ENCODE data around the gene SH3BP5. TPM values are rescaled to one million over a fixed set of nuclear protein-coding genes. Genes with fewer than 3 reads are reported as not detected.

The SH3BP5 gene
- total RNA-seq, 2 experiments from 2014 or later = 15.1 to 31.3 TPM

DNA sequence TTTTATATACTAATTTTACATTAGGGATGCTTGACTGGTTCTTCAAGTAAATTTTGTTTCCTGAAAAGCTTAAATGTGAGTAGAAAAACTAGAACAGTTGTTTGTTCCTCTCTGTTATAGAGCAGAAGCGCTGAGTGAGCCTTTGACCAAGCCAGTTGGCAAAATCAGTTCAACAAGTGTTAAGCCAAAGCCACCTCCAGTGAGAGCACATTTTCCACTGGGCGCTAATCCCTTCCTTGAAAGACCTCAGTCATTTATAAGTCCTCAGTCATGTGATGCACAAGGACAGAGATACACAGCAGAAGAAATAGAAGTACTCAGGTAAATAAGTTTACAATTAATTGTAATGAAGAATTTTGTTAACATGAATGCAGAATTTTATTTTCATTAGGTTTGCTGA, 111.7 kb downstream of the SH3BP5 start:
- H2AFZ ChIP-seq (ENCODE audit: low read length) = no peak overlapping the region
- BruUV-seq (replicated peaks) = no TSS peak
- H3K79me2 ChIP-seq (ENCODE audit: insufficient read depth, low read depth, low read length) = peaks cover 10% of the 10 kb centered on the region; the same call in 1 of the 2 replicates
- no peak overlapping the region for H3K4me3 ChIP-seq (ENCODE audit: low read depth, low read length, poor library complexity, severe bottlenecking)
- ChIA-PET POLR2A (interaction anchor here (1.2 to 4.8 kb wide), 2 partner anchors 13 to 19 kb away, joined by 3 to 41 read pairs; partner anchors contain the start of gene CAPN7), CTCF (ENCODE audit: unreplicated experiment) (interaction anchor here (0.6 kb wide), 1 partner anchor 399 kb away, joined by 3 read pairs; no protein-coding TSS in a partner anchor)
- peaks cover 32% of the 10 kb centered on the region for H3K4me1 ChIP-seq (ENCODE audit: insufficient read depth, low read length, poor library complexity, severe bottlenecking)
- H3K9me2 ChIP-seq (ENCODE audit: insufficient read depth, low read length) = no peaks in the 10 kb centered on the region
- H3K27ac ChIP-seq (ENCODE audit: low read depth, low read length, poor library complexity, severe bottlenecking) = no peak overlapping the region
- no peak for DNase-seq (ENCODE audit: low spot score)
- H3K9me3 ChIP-seq (ENCODE audit: low read length) = no peaks in the 10 kb centered on the region; the same call in 1 of the 2 replicates
- TF ChIP-seq, protein P1, sequence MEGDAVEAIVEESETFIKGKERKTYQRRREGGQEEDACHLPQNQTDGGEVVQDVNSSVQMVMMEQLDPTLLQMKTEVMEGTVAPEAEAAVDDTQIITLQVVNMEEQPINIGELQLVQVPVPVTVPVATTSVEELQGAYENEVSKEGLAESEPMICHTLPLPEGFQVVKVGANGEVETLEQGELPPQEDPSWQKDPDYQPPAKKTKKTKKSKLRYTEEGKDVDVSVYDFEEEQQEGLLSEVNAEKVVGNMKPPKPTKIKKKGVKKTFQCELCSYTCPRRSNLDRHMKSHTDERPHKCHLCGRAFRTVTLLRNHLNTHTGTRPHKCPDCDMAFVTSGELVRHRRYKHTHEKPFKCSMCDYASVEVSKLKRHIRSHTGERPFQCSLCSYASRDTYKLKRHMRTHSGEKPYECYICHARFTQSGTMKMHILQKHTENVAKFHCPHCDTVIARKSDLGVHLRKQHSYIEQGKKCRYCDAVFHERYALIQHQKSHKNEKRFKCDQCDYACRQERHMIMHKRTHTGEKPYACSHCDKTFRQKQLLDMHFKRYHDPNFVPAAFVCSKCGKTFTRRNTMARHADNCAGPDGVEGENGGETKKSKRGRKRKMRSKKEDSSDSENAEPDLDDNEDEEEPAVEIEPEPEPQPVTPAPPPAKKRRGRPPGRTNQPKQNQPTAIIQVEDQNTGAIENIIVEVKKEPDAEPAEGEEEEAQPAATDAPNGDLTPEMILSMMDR (conservative IDR thresholded peaks at IDR 0.05; ENCODE audit: low read length) = no peak
- TF ChIP-seq EZH2phosphoT487 (IDR thresholded peaks at IDR 0.05; ENCODE audit: borderline replicate concordance, low read depth, low read length) = no peak
- H4K20me1 ChIP-seq (ENCODE audit: insufficient read depth, low read length) = no peaks in the 10 kb centered on the region
- intact Hi-C loops (cut with micrococcal nuclease; ENCODE audit: unreplicated experiment) = no loop called here
- no peak overlapping the region for H3K4me2 ChIP-seq (ENCODE audit: low read length)
- H3K36me3 ChIP-seq (ENCODE audit: insufficient read depth, low read length) = peaks cover 89% of the 10 kb centered on the region

DNA sequence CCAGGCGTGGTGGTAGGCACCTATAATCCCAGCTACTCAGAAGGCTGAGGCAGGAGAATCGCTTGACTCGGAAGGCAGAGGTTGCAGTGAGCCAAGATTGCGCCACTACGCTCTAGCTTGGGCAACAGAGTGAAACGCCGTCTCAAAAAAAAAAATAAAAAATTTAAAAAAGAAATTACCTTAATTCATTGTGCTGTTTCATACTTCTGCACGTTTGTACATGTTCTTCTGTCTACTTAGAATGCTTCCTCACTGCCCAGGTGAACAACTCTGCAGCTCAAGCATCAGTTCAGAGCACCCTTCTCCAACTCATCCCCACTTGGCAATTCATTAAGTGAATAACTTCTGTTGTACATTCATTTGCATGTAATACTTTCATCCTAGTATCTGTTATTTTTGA, 112.3 kb downstream of the SH3BP5 start:
- Histone ChIP-seq H3K79me2 (ENCODE audit: insufficient read depth, low read depth, low read length) (peaks cover 10% of the 10 kb centered on the region; the same call in 1 of the 2 replicates), H3K36me3 (ENCODE audit: insufficient read depth, low read length) (peaks cover 89% of the 10 kb centered on the region), H3K4me2 (ENCODE audit: low read length) (no peak overlapping the region), H3K9me2 (ENCODE audit: insufficient read depth, low read length) (no peaks in the 10 kb centered on the region), H2AFZ (ENCODE audit: low read length) (no peak overlapping the region), H3K4me3 (ENCODE audit: low read depth, low read length, poor library complexity, severe bottlenecking) (no peak overlapping the region), H3K4me1 (ENCODE audit: insufficient read depth, low read length, poor library complexity, severe bottlenecking) (peaks cover 38% of the 10 kb centered on the region), H3K27ac (ENCODE audit: low read depth, low read length, poor library complexity, severe bottlenecking) (no peak overlapping the region), H3K9me3 (ENCODE audit: low read length) (no peaks in the 10 kb centered on the region; the same call in 1 of the 2 replicates), H4K20me1 (ENCODE audit: insufficient read depth, low read length) (no peaks in the 10 kb centered on the region)
- POLR2A ChIA-PET = interaction anchor here (0.8 to 4.8 kb wide), 2 partner anchors 12 to 17 kb away, joined by 3 to 41 read pairs; partner anchors contain the start of gene CAPN7
- CTCF ChIA-PET (ENCODE audit: unreplicated experiment) = interaction anchor here (0.6 kb wide), 1 partner anchor 400 kb away, joined by 3 read pairs; no protein-coding TSS in a partner anchor
- no peak for TF ChIP-seq EZH2phosphoT487 (IDR thresholded peaks at IDR 0.05; ENCODE audit: borderline replicate concordance, low read depth, low read length)
- TF ChIP-seq, protein P1 (conservative IDR thresholded peaks at IDR 0.05; ENCODE audit: low read length) = no peak
- no TSS peak for BruUV-seq (replicated peaks)
- no peak for DNase-seq (ENCODE audit: low spot score)
- intact Hi-C loops (cut with micrococcal nuclease; ENCODE audit: unreplicated experiment) = no loop called here

DNA sequence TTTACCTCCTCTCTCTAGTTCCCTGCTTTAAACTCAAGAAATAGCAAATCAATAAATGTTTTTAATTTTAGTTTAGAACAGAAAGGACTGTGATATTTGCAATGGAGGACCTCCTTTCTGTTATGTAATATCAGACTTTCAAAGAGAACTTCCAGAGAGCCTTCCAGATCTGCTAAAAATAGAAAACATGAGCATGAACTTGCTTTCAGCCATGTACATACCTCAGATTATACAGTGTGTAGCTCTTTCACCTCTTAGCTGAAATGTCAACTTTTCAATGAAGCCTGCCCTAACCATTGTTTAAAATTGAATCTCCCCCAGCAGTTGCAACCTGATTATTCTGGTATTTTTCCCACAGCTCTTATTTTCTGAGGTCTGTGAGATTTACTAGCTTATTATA, 113.7 kb downstream of the SH3BP5 start:
- H3K9me2 ChIP-seq (ENCODE audit: insufficient read depth, low read length) = no peaks in the 10 kb centered on the region
- BruUV-seq (replicated peaks) = no TSS peak
- H3K36me3 ChIP-seq (ENCODE audit: insufficient read depth, low read length) = peaks cover 86% of the 10 kb centered on the region
- peak overlapping the region; percentile 64; the same call in 1 of the 2 replicates for H3K4me2 ChIP-seq (ENCODE audit: low read length)
- H3K79me2 ChIP-seq (ENCODE audit: insufficient read depth, low read depth, low read length) = peaks cover 10% of the 10 kb centered on the region; the same call in 1 of the 2 replicates
- DNase-seq (ENCODE audit: low spot score) = no peak
- peaks cover 43% of the 10 kb centered on the region for H3K4me1 ChIP-seq (ENCODE audit: insufficient read depth, low read length, poor library complexity, severe bottlenecking)
- H3K4me3 ChIP-seq (ENCODE audit: low read depth, low read length, poor library complexity, severe bottlenecking) = no peak overlapping the region
- no peaks in the 10 kb centered on the region; the same call in 1 of the 2 replicates for H3K9me3 ChIP-seq (ENCODE audit: low read length)
- TF ChIP-seq, protein P1 (conservative IDR thresholded peaks at IDR 0.05; ENCODE audit: low read length) = no peak
- intact Hi-C loops (cut with micrococcal nuclease; ENCODE audit: unreplicated experiment) = no loop called here
- H2AFZ ChIP-seq (ENCODE audit: low read length) = no peak overlapping the region
- no peaks in the 10 kb centered on the region for H4K20me1 ChIP-seq (ENCODE audit: insufficient read depth, low read length)
- CTCF ChIA-PET (ENCODE audit: unreplicated experiment) = interaction anchor here (2.2 kb wide), 1 partner anchor 12 kb away, joined by 11 read pairs; the partner anchor contains the start of gene CAPN7
- H3K27ac ChIP-seq (ENCODE audit: low read depth, low read length, poor library complexity, severe bottlenecking) = peak overlapping the region; percentile 60
- POLR2A ChIA-PET = interaction anchor here (0.6 to 4.8 kb wide), 4 partner anchors 11 to 212 kb away, joined by 3 to 41 read pairs (median 4); partner anchors contain the start of gene CAPN7
